ENCODE measurements around the gene RBBP6.

Gene RBBP6

GRCh38 chr16:24508614-24509013, 30.8 kb upstream of the RBBP6 start:
- FAIRE-seq (no peak), DNase-seq (ENCODE audit: insufficient read length) (no peak)
- TF ChIP-seq POLR2A (IDR thresholded peaks at IDR 0.05; ENCODE audit: low read depth, low read length) (no peak), TAF1 (IDR thresholded peaks at IDR 0.05; ENCODE audit: borderline replicate concordance, low read depth, low read length) (no peak), POLR2AphosphoS5 (IDR thresholded peaks at IDR 0.05; ENCODE audit: low read depth, low read length) (no peak)

GRCh38 chr16:24509536-24509935, 29.8 kb upstream of the RBBP6 start:
- TF ChIP-seq TAF1 (IDR thresholded peaks at IDR 0.05; ENCODE audit: borderline replicate concordance, low read depth, low read length) (no peak), POLR2A (IDR thresholded peaks at IDR 0.05; ENCODE audit: low read depth, low read length) (no peak), POLR2AphosphoS5 (IDR thresholded peaks at IDR 0.05; ENCODE audit: low read depth, low read length) (no peak)
- FAIRE-seq (no peak), DNase-seq (ENCODE audit: insufficient read length) (no peak)

- no peak for FAIRE-seq
- TF ChIP-seq POLR2AphosphoS5 (IDR thresholded peaks at IDR 0.05; ENCODE audit: low read depth, low read length), result no peak
- no peak for DNase-seq (ENCODE audit: insufficient read length)
Measured at GRCh38 chr16:24511174-24511573, 28.2 kb upstream of the RBBP6 start.

- no peak for FAIRE-seq
- TF ChIP-seq POLR2AphosphoS5 (IDR thresholded peaks at IDR 0.05; ENCODE audit: low read depth, low read length) (no peak), TAF1 (IDR thresholded peaks at IDR 0.05; ENCODE audit: borderline replicate concordance, low read depth, low read length) (no peak), POLR2A (IDR thresholded peaks at IDR 0.05; ENCODE audit: low read depth, low read length) (no peak)
Measured at GRCh38 chr16:24511792-24512191, 27.6 kb upstream of the RBBP6 start.

GRCh38 chr16:24514096-24514495, 25.3 kb upstream of the RBBP6 start:
- TF ChIP-seq POLR2AphosphoS5 (IDR thresholded peaks at IDR 0.05; ENCODE audit: low read depth, low read length), result no peak
- TF ChIP-seq POLR2A (IDR thresholded peaks at IDR 0.05; ENCODE audit: low read depth, low read length), result no peak
- no peak for TF ChIP-seq TAF1 (IDR thresholded peaks at IDR 0.05; ENCODE audit: borderline replicate concordance, low read depth, low read length)
- DNase-seq (ENCODE audit: insufficient read length), result no peak
- no peak for FAIRE-seq

More at GRCh38 chr16:24511792-24512191, 27.6 kb upstream of the RBBP6 start:
- DNase-seq (ENCODE audit: insufficient read length), result no peak

GRCh38 chr16:24515186-24515585, 24.2 kb upstream of the RBBP6 start:
- no peak for DNase-seq (ENCODE audit: insufficient read length)
- no peak for FAIRE-seq
- TF ChIP-seq TAF1 (IDR thresholded peaks at IDR 0.05; ENCODE audit: borderline replicate concordance, low read depth, low read length) (no peak), POLR2AphosphoS5 (IDR thresholded peaks at IDR 0.05; ENCODE audit: low read depth, low read length) (no peak), POLR2A (IDR thresholded peaks at IDR 0.05; ENCODE audit: low read depth, low read length) (no peak)

GRCh38 chr16:24516900-24517669, 22.3 kb upstream of the RBBP6 start:
- TF ChIP-seq TAF1 (IDR thresholded peaks at IDR 0.05; ENCODE audit: borderline replicate concordance, low read depth, low read length), result no peak
- TF ChIP-seq POLR2A (IDR thresholded peaks at IDR 0.05; ENCODE audit: low read depth, low read length), result no peak
- no peak for TF ChIP-seq POLR2AphosphoS5 (IDR thresholded peaks at IDR 0.05; ENCODE audit: low read depth, low read length)
- FAIRE-seq, result peak; percentile 44
- DNase-seq (ENCODE audit: insufficient read length), result no peak

- FAIRE-seq, result no peak
- no peak for TF ChIP-seq POLR2AphosphoS5 (IDR thresholded peaks at IDR 0.05; ENCODE audit: low read depth, low read length)
- no peak for TF ChIP-seq POLR2A (IDR thresholded peaks at IDR 0.05; ENCODE audit: low read depth, low read length)
- TF ChIP-seq TAF1 (IDR thresholded peaks at IDR 0.05; ENCODE audit: borderline replicate concordance, low read depth, low read length), result no peak
- DNase-seq (ENCODE audit: insufficient read length), result no peak
Measured at GRCh38 chr16:24518498-24518897, 20.9 kb upstream of the RBBP6 start.

- FAIRE-seq (no peak), DNase-seq (ENCODE audit: insufficient read length) (no peak)
- no peak for TF ChIP-seq POLR2A (IDR thresholded peaks at IDR 0.05; ENCODE audit: low read depth, low read length)
- no peak for TF ChIP-seq TAF1 (IDR thresholded peaks at IDR 0.05; ENCODE audit: borderline replicate concordance, low read depth, low read length)
- no peak for TF ChIP-seq POLR2AphosphoS5 (IDR thresholded peaks at IDR 0.05; ENCODE audit: low read depth, low read length)
Measured at GRCh38 chr16:24520983-24521382, 18.4 kb upstream of the RBBP6 start.

GRCh38 chr16:24522751-24523150, 16.6 kb upstream of the RBBP6 start:
- DNase-seq (ENCODE audit: insufficient read length), result no peak
- no peak for FAIRE-seq
- no peak for TF ChIP-seq POLR2A (IDR thresholded peaks at IDR 0.05; ENCODE audit: low read depth, low read length)
- no peak for TF ChIP-seq POLR2AphosphoS5 (IDR thresholded peaks at IDR 0.05; ENCODE audit: low read depth, low read length)
- no peak for TF ChIP-seq TAF1 (IDR thresholded peaks at IDR 0.05; ENCODE audit: borderline replicate concordance, low read depth, low read length)

GRCh38 chr16:24523569-24523968, 15.8 kb upstream of the RBBP6 start:
- FAIRE-seq (no peak), DNase-seq (ENCODE audit: insufficient read length) (no peak)
- no peak for TF ChIP-seq POLR2AphosphoS5 (IDR thresholded peaks at IDR 0.05; ENCODE audit: low read depth, low read length)
- TF ChIP-seq TAF1 (IDR thresholded peaks at IDR 0.05; ENCODE audit: borderline replicate concordance, low read depth, low read length), result no peak
- TF ChIP-seq POLR2A (IDR thresholded peaks at IDR 0.05; ENCODE audit: low read depth, low read length), result no peak

- DNase-seq (ENCODE audit: insufficient read length) (no peak), FAIRE-seq (no peak)
- TF ChIP-seq TAF1 (IDR thresholded peaks at IDR 0.05; ENCODE audit: borderline replicate concordance, low read depth, low read length), result no peak
Measured at GRCh38 chr16:24524855-24525677, 14.3 kb upstream of the RBBP6 start.
